CD4-positive, alpha-beta T cell treated with Interleukin-2 at 100 ng/mL for 4 hours (primary cell): ENCODE data around the gene TEX13B.
A peak's percentile ranks its signal among the peaks of the same experiment; 100 is the strongest.
"Not testable (repeated sequence)": the region's sequence is repeated elsewhere in the genome, so short reads cannot be mapped to it uniquely, and the experiment has no call there.

ENCODE experiments used
- DNase-seq: peaks from one replicate; pipeline ENCODE4 v3.0.0-alpha.2; 2020; ENCODE audit warnings: low spot score

TEX13B gene, protein sequence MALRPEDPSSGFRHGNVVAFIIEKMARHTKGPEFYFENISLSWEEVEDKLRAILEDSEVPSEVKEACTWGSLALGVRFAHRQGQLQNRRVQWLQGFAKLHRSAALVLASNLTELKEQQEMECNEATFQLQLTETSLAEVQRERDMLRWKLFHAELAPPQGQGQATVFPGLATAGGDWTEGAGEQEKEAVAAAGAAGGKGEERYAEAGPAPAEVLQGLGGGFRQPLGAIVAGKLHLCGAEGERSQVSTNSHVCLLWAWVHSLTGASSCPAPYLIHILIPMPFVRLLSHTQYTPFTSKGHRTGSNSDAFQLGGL

DNA sequence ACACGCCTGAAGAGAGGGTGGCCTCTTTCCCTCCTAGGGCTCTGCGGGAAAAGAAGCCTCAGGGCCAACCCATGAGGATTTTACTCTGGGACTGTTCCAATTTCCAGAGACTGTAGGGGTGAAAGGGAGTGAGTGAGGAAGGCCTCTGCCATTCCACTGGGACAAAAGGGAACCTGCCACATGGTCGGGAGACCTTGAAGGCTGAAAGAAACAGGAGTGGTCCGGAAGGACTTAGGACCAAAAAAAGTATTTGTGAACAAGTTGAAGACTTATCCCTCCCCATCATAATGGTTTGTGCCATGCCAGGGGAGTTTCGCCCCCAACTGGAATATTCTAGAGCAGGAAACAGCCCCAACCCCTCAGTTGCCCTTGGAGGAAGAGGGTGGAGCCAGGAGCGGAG lies at the start of gene TEX13B:
TEX13B (minus strand) TSS at position 15 of the 400 bp plus-strand sequence. CDS start 243 bp downstream, outside the sequence.
- DNase-seq = no peak

DNA sequence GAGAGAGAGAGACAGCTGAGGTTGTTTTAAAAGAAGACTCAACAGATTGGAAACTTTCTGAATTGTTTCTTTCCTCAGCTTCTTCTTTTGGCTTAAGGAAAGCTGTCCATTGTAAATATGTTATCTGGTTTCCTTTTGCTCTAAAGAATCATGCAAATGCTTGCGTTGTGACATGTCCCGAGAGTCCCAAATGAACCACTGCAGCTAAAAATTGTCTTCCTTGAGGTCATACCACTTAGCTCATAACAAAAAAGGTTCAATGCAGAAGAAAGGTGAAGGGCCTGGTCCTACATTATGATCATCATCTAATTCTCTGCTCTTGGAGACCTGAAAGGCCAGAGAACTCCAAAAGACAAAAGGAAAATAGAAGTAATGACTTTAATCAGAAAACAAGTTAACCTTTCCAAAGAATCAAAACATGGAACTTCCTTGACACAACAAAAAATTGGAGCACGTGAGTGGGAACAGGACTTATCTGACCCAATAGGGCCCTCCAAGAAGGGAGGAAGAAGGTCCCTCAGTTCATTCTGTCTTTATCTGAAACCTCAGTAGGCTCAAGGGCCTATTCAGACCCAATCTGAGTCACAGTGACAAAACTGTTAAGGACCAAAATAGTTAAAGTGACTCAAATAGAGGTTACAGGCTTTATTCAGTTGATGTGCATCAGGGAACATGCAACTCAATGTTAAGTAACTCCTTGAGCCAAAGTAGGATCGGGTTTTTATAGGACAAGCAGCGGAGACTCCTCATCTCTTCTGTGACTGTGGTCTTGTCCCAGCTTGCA lies 48.0 kb upstream of the TEX13B start:
- DNase-seq = no peak

DNA sequence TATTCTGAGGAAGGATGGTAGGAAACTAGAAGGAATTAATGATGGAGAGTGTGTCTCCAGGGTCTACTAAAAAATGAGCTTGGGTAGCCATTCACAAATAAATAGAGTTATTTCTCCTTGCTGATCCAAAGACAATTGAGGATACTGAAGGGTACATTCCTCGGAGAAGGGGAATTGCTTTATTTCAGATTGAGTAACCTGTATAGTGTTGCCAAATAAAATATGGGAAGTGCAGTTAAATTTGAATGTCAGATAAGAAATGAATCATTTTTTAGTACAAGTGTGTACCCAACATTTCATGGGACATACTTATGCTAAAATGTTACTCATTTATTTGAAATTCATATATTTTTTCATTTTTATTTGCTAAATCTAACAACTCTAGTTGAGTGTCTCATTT lies 46.7 kb upstream of the TEX13B start:
- DNase-seq = no peak

DNA sequence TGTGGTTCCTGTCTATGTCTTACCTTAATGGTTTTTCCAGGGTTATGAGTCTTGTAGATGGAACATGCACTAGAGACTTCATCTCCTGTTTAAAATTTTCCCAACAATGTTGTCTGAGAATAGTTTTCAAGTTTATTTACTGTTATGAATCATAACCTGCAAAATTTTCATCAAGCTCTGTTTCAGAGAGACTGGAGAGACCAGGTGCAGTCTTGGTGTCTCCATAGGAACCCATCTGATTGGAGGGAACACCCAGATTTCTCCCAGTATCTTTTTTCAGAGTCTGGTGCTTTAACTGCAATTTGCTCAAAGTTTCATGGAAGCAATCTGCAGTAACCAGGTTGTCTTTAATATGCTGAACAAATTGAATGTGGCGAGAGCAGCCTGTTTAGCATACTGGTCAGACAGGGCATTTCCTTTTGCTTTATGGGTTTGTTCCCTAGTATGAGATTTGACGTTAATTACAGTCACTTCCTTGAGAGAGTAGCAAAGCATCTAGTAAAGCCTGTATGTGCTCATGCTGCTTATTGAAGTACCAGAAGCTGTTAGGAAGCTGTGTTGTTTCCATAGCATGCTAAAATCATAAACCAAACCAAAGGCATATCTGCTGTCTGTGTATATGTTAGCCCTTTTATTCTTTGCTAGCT lies 43.9 kb upstream of the TEX13B start:
- no peak for DNase-seq

DNA sequence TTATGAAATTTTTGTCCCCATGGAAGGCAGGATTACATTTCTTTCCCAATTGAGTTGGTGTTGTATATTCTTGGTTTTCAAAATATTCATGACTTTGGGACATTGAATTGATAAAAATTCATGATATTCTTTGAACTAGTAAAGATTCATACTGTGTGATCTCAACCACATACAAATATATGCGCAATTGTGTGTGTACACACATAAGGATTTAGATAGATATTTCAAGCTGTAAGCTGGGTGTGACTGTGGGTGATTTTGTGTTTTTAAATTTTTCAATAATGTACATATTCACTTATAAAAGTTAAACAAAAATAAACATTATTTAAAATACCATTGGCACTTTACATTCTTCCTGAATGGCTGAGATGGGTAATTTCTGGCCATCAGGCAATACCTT lies 43.2 kb upstream of the TEX13B start:
- no peak for DNase-seq

DNA sequence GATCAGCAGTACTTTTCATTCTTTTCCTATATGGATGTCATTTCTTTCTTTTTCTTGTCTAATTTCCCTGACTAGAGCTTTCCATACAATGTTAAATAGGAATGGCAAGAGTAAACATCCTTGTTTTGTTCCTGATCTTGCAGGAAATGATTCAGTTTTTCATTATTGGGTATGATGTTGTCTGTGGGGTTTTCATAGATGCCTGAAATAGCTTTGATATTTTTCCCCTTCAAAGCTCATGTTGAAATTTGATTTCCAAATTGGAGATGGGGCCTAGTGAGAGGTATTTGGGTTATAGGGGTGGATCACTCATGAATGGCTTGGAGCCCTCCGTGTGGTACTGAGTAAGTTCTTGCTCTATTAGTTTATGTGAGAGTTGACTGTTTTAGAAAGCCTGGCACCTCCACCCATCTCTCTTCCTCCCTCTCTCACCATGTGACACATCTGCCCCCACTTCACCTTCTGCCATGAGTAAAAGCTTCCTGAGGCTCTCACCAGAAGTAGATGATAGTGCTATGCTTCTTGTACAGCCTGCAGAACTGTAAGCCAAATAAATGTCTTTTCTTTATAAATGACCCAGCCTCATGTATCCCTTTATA lies 40.4 kb upstream of the TEX13B start:
- DNase-seq = peak; percentile 22

DNA sequence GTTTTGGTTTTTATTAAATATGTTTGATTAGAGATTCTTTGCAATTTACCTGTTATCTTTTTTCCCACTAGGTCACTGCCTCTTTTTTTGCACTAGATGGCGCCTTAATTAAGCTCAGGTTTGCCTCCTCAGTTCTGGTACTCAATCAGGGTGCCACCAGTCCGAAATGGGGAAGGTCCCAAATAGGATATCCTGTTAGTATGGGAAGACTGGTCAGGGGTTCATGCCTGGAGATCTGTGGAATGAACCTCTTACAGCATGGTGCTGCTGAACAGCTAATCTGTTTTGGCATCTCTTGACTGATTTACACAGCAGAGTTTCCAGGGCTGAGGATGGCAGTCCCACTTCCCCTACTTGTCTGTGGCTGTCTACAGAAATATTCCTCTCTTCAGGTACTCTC lies 38.5 kb upstream of the TEX13B start:
- peak; percentile 31 for DNase-seq

DNA sequence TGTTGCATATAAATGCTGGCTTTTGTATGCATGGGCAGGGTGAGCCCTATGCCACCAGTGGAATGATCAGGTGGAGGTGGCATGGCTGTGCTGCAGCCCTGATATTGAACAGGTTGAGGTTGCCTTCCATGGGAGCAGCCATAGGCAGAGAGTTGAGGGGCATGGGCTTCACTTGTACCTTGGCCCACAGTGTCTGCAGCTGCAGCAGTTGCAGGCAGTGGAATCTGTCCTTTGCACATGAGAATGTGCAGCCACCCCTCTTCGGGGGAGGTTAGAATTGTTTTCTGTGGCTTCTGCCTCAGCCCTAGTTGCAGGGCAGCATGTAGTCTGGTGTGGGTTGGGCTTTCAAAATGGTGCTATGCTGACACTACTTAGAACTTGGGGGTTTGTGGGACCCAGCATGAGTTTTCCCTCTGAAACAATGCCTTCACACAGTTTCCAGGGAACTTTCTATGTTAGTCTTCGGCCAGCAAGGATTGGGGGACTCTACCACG lies 37.3 kb upstream of the TEX13B start:
- DNase-seq = peak; percentile 19

DNA sequence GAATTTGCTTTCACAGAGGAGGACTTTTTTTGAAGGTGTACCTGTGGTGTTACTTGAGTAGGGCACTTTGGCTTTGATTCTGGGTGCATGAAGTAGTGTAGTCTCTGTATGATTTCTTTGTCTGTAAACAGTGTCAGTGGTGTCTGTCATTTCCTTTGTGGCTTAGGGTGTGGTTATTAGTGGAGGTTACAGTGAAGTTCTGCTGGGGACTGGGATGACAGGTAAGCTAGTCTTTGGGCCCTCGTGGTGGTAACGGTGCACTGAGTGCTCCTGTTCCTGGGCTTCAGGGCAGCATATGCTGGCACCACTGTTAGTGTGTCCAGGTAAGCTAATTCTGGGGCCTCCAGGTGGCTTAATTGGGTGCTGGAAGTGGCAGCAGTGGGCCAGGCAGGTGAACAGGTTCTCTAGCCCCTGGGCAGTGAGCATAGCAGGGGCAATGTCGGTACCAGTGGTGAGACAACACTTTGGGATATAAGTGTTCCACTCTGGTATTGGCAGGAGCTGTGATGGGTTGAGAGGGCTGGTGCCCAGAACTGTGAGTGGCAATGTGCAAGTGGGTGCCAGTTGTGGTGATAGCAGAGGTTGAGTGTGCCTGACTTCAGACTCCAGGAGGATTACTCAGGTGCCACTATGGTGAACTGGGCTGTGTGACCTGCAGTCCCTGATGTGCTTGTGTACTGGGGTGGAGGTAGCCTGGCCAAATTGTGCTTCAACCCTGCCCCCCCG lies 36.6 kb upstream of the TEX13B start:
- peak; percentile 68 for DNase-seq

DNA sequence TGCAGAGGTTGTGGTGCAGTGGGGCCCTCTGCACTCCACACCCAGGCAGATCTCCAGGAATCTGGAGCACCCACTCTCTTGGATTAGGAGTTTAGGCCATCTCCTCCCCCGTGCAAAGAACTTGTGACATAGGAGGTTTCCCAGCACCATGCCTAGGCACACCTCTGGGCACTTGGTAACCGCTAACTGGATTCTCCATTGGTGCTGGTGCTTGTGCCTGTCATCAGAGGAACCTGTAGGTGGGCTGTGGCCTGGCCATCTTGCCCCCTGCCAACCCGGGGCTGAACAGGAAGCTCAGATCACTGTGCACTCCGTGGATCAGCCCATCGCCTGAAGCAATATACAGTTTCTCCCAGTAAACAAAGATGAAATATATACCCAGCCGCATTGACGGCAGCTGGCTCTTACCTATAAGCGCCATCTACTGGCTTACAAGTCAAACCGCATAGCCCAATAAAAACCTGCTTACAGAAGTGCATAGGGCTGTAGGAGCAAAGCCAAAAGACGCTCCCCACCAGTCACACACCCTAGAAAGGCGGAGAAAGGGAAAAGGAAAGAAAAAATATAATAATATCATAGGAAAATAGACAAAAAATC lies 19.1 kb upstream of the TEX13B start:
- DNase-seq = peak; percentile 43

DNA sequence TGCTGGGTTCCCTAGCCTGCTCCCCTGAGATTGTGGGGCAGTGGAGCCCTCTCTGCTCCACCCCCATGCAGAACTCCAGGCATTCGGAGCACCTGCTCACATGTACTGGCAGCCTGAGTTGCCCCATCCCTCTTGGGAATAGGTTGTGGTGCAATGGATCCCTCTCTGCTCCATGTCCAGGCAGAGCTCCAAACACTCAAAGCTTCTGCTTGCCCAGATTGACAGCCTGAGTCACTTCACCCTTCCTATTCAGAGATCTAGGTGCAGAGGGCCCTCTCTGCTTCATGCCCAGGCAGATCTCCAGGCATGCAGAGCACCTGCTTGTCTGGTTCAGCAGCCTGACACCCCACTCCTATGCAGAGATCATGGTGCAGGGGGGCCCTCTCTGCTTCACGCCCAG lies 18.6 kb upstream of the TEX13B start:
- no peak for DNase-seq

DNA sequence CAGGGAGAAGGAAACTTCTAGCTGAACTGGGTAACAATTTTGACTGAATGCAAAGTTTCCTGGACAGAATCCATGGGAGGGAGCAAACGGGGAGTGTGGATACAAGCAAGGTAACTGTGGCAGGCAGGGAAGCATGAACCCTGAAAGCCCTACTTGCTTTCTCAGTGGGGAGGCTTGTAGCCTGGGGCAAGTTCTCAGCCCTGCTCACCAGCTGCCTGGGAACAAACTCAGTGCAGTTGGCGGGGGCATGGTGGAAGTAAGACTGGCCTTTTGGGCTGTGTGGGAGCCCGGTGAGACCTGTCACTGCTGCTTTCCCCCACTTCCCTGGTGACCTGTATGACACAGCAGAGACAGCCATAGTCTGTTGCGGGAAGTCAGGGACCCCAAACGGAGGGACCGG lies 14.0 kb upstream of the TEX13B start:
- DNase-seq = no peak

DNA sequence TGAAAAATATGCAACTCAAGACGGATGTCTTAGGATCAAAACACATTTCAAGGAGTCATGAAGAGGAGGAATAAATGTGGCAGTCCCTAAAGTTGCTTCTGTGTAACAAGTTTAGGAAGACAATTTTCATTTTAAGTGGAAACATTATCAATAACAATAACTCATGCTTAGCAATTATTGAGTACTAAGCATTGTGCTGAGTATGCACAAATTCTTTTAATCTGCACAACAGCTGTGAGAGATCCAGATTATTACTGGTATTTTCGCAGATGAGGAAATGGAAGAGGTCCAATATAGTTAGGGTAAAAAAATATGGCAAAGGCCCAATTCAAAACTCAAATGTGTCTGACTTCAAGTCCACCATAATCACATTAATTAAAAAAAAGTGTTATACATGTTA lies 2.9 kb upstream of the TEX13B start:
- DNase-seq = no peak

DNA sequence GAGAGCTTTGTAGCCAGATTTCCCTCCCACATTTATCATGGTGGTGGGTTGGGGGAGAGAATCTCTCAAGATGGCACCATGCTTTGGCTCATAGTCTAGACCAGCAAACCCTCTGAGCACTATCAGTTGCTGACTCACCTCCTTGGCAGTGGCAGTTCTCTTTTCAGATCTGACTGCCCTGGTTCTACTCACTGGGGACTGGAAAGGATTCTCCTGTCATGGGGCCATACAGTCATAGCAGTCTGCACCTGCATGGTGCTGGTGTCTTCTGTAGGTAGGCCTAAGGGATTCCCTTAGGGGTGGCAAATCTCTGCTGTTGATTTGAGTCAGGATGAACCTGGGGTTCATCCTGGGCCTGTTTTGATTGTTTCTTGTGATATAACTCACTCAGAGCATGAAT lies 2.6 kb downstream of the TEX13B start:
- DNase-seq = no peak

DNA sequence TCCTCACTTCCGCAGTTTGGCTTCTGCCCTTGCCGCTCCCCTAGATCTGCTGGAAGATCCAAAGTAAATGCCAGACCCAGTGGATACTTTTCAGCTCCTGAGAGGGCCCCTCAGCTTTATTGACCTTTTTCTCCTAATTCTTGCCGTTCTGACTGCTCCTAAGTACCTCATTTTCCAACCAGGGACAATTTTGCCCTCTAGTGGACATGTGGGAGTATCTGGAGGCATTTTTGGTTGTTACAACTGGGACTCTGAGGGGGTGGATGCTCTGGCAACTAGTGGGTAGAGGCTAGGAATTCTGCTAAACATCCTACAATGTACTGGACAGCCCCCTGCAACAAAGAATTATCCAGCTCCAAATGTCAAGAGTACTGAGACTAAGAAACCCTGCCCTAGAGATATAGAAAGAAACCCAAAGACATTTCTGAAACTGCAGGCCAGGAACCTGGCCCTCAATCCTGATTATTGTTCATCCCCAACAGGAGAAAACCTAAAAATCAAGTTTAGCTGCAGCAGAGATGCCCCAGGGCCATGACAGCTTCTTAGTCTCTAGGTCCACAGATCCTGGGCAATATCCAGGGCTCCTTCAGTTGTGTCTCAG lies 3.4 kb downstream of the TEX13B start:
- peak; percentile 0 for DNase-seq

DNA sequence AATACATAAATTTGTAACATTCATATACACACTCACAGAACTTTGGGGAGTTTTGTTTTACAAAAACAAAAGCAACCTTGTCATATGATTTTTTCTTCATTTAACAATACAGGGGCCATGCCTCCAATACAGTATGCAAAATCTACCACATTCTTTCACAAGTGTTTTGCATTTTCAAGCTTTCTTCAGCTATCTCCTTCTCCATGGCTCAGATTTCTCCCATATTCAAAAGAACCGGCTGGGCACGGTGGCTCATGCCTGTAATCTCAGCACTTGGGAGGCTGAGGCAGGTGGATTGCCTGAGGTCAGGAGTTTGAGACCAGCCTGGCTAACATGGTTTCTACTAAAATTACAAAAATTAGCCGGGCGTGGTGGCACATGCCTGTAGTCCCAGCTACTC lies 4.1 kb downstream of the TEX13B start:
- DNase-seq = no peak

DNA sequence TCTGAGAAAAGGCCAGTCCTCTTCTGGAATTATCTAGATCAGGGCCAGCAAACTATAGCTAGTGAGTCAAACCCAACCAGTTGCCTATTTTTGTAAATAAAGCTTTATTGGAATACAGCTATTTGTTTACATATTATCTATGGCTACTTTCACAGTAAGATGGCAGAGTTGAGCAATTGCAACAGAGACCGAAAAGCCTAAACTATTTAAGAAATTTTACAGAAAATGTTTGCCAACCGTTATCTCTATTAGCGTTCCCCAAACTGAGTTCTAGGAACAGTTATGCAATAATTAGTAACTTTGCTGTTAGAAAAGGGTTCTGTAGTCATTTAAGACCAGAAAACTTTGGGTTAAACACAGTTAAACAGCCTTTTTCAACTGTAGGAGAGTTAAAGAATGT lies 10.5 kb downstream of the TEX13B start:
- DNase-seq = no peak

DNA sequence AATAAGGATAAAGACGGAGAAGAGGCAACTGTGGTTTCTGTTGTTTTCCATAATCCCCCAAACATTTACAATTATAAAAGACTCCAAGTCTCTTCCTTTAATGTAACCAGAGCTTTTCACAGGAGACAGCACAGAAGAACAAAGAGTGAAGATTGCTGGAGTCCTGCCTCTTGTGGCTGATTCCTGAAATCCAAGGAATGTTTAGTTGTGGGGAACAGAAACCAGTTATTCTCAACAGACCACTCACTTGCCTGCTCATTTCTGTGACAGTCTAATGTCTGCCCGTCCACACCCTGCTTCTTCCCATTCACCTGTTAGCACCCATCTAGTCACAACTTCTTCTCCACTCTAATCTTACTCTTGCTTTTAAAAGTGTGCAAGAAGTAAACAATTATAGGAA lies 12.1 kb downstream of the TEX13B start:
- no peak for DNase-seq

DNA sequence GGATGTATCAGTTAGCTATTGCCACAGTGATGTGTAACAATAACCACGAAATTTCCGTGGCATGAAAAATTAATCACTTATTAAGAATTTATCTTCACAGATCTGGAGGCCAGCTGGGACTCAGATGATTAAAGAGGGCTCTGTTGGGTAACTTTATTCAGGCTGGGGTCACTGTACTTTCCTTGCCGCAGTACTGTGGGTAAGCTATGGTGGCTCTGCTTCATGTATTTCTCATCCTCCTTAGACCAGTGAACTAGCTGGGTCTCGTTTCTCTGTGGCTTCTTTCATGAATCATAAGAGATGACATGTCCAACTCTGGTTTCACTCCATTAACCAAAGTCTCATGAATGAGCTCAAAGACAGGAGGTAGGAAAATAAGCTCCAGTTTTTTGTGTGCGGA lies 13.5 kb downstream of the TEX13B start:
- no peak for DNase-seq

DNA sequence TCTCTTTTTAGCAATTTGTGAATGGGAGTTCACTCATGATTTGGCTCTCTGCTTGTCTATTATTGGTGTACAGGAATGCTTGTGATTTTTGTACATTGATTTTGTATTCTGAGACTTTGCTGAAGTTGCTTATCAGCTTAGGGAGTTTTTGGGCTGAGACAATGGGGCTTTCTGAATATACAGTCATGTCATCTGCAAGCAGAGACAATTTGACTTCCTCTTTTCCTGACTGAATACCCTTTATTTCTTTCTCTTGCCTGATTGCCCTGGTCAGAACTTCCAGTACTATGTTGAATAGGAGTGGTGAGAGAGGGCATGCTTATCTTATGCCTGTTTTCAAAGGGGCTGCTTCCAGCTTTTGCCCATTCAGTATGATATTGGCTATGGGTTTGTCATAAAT lies 26.8 kb downstream of the TEX13B start:
- not testable (repeated sequence) for DNase-seq

DNA sequence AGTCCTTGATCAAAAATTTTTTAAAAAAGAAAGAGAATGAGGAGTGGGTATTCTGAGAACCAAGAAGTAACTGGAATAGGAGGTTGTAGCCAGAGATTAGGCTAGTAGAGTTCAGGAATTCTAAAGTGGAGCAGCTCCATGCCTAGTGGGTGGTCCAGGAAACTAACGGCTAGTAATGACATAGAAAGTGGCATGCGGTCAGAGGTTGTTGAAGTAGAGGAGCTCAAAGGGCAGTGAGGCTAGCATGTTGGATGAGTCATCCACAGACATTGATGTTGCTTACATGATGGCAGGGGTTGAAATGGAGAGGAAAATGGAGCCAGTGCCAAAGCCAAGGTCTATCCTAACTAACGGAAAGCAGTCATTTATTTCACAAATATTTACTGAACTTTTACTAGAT lies 42.1 kb downstream of the TEX13B start:
- no peak for DNase-seq
